ENCODE measurements around the gene ACRV1. TPM values are rescaled to one million over a fixed set of nuclear protein-coding genes. Genes with fewer than 3 reads are reported as not detected.
"Not testable (repeated sequence)": the region's sequence is repeated elsewhere in the genome, so short reads cannot be mapped to it uniquely, and the experiment has no call there.

The ACRV1 gene, protein sequence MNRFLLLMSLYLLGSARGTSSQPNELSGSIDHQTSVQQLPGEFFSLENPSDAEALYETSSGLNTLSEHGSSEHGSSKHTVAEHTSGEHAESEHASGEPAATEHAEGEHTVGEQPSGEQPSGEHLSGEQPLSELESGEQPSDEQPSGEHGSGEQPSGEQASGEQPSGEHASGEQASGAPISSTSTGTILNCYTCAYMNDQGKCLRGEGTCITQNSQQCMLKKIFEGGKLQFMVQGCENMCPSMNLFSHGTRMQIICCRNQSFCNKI
- total RNA-seq, result under 1 TPM in 1 of 3 donors, not detected in 2; 0.38 TPM
- long read RNA-seq, donor 1, result 0 reads
- long read RNA-seq, donor 2, result 0 reads

DNA sequence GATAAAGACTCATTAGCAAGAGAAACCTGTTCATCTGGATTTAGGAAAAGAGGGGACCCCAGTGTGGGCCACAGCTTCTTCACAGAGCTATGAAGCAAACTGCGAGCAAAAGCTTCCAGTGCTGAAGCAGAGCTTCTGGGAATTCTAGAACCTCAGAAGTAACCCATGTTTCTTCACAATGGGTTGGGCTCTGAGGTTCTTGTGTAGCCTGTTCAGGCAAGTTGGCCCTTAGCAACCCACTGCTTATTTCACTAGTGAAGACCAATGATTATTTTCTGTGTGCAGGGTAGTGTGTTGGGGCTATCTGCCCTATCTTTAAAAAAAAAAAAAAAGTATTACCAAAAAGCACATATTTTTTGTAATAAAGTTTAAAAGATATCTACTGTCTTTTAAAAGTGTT lies at the start of gene ACRV1:
Gene ACRV1, minus strand, starts transcription at position 101 of the 400 bp plus-strand sequence. Its CDS starts 67 bp downstream, at position 34.
- Histone ChIP-seq H3K9me3 (no peaks in the 10 kb centered on the region), H3K36me3 (ENCODE audit: low read depth) (no peaks in the 10 kb centered on the region), H3K4me1 (ENCODE audit: low read depth) (no peaks in the 10 kb centered on the region), H3K4me3 (no peak within 1 kb of the TSS)
- DNase-seq, result no peak
- TF ChIP-seq, protein P1, sequence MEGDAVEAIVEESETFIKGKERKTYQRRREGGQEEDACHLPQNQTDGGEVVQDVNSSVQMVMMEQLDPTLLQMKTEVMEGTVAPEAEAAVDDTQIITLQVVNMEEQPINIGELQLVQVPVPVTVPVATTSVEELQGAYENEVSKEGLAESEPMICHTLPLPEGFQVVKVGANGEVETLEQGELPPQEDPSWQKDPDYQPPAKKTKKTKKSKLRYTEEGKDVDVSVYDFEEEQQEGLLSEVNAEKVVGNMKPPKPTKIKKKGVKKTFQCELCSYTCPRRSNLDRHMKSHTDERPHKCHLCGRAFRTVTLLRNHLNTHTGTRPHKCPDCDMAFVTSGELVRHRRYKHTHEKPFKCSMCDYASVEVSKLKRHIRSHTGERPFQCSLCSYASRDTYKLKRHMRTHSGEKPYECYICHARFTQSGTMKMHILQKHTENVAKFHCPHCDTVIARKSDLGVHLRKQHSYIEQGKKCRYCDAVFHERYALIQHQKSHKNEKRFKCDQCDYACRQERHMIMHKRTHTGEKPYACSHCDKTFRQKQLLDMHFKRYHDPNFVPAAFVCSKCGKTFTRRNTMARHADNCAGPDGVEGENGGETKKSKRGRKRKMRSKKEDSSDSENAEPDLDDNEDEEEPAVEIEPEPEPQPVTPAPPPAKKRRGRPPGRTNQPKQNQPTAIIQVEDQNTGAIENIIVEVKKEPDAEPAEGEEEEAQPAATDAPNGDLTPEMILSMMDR (IDR thresholded peaks at IDR 0.05), result no peak
- ATAC-seq, result no peak
- intact Hi-C loops (cut with DNase I, micrococcal nuclease), result no loop called here

DNA sequence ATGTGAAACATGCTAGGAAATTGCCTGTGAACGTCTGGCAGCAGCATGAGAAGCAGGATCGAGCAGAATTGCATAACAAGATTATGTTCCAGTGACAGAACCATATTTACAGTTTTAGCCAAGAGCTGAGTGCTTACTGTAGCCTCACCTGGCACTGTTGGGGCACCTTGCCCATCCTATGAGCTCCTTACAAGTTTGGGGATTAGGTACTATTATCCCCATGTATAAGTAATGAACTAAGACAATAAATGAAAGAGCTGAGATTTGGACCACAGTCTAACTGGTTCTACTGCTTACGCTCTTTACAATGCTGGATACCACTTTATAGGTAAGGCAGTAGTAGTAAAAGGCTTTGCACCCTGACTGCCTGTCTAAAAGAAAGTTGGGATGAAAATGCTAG lies 48.3 kb upstream of the ACRV1 start:
- TF ChIP-seq, protein P1 (IDR thresholded peaks at IDR 0.05), result no peak
- H3K4me3 ChIP-seq, result no peak overlapping the region
- DNase-seq (no peak), ATAC-seq (no peak)
- no peaks in the 10 kb centered on the region for H3K36me3 ChIP-seq (ENCODE audit: low read depth)
- H3K9me3 ChIP-seq, result no peaks in the 10 kb centered on the region
- H3K4me1 ChIP-seq (ENCODE audit: low read depth), result no peaks in the 10 kb centered on the region
- intact Hi-C loops (cut with DNase I, micrococcal nuclease), result no loop called here

DNA sequence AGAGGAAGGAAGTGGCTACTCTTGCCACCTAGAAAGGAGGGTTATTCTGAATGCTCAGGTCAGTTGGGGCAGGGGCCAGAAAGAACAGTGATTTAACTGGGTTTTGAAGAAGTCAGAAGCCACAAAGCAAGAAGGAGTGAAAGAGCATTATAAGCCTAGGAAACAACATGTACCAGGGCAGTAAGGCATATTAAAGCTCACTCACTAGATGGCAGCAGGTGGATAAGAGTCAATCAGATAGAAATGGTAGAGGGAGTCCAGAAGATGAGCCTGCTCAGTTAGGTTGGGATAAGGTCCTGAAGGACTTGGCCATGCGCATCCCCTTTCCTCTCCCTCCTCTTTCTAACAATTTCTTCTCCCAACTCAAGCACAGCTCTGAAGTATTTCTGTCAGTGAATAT lies 43.5 kb upstream of the ACRV1 start:
- Histone ChIP-seq H3K9me3 (no peaks in the 10 kb centered on the region), H3K4me1 (ENCODE audit: low read depth) (no peaks in the 10 kb centered on the region), H3K4me3 (no peak overlapping the region), H3K36me3 (ENCODE audit: low read depth) (no peaks in the 10 kb centered on the region)
- no peak for ATAC-seq
- intact Hi-C loops (cut with DNase I, micrococcal nuclease), result no loop called here
- TF ChIP-seq, protein P1 (IDR thresholded peaks at IDR 0.05), result no peak
- peak in 1 of 3 donors; percentile 2 for DNase-seq

DNA sequence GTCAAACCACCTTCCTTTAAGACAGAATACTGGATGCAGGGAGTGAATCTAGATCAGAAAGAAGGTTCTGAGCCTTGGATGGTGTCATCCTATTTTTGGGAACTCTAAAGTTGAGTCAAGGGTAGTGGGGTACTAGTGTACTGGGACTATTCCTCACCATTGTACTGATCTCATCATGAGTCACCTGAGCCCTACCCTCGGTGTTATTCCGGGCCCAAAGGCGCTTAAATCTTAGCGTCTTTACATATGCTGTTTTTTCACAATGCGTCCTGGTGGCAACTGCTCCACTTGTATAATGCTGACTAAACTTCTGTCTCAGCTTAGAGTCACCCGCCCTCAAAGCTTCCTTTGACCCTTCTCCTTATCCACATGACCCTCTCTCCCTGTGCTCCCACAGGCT lies 40.1 kb upstream of the ACRV1 start:
- intact Hi-C loops (cut with DNase I, micrococcal nuclease), result no loop called here
- TF ChIP-seq, protein P1 (IDR thresholded peaks at IDR 0.05), result no peak
- Histone ChIP-seq H3K4me3 (no peak overlapping the region), H3K36me3 (ENCODE audit: low read depth) (no peaks in the 10 kb centered on the region), H3K9me3 (no peaks in the 10 kb centered on the region), H3K4me1 (ENCODE audit: low read depth) (no peaks in the 10 kb centered on the region)
- no peak for DNase-seq
- no peak for ATAC-seq

DNA sequence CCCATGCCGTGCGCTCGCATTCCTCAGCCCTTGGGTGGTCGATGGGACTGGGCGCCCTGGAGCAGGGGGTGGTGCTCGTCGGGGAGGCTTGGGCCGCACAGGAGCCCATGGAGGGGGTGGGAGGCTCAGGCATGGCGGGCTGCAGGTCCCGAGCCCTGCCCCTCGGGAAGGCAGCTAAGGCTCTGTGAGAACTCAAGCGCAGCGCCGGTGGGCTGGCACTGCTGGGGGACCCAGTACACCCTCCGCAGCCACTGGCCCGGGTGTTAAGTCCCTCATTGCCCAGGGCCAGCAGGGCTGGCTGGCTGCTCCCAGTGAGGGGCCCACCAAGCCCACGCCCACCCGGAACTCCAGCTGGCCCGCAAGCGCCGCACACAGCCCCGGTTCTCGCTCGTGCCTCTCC lies 24.0 kb upstream of the ACRV1 start:
- H3K4me3 ChIP-seq; ATAC-seq; H3K4me1 ChIP-seq (ENCODE audit: low read depth); H3K36me3 ChIP-seq (ENCODE audit: low read depth); DNase-seq; H3K9me3 ChIP-seq; intact Hi-C loops (cut with DNase I, micrococcal nuclease): not testable (repeated sequence)

DNA sequence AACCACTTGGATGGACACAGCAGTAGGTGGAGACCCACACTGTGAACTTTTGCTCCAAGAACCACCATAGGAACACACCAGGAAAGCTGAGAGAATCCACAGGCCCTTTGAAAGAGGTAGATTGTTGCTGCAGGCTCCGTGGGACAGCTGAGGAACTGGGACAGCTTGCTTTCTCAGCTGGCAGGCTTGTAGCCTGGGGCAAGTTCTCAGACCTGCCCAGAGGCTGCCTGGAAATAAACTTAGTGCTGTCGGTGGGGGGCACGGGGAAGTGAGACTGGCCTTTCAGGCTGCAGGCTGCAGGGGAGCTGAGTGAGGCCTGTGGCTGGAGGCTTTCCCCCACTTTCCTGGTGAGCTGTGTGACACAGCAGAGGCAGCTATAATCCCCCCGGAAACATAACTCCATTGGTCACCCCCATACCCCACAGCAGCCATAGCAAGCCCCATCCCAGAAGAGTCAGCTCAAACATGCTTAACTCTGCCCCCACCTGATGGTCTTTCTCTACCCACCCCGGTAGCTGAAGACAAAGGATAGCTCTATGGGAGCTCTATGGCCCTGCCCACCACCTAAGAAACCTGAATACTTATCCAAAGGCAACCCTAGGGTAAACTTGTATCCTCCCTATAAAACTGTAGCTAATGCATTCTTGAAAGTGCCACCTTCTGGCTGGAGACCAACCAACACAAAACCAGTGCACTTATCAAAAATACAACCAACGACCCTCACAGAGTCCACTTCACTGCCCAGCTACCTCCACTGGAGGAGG lies 21.4 kb upstream of the ACRV1 start:
- DNase-seq (no peak), ATAC-seq (no peak)
- TF ChIP-seq, protein P1 (IDR thresholded peaks at IDR 0.05), result no peak
- no peaks in the 10 kb centered on the region for H3K9me3 ChIP-seq
- no peaks in the 10 kb centered on the region for H3K4me1 ChIP-seq (ENCODE audit: low read depth)
- intact Hi-C loops (cut with DNase I, micrococcal nuclease), result no loop called here
- no peak overlapping the region for H3K4me3 ChIP-seq
- no peaks in the 10 kb centered on the region for H3K36me3 ChIP-seq (ENCODE audit: low read depth)

Measured in mucosa of descending colon (tissue), 3 donors.